Neural progenitor cell (in vitro differentiated cells): ENCODE results near the gene ITPR1.

Experiments used
- EZH2 ChIP-seq: fragments of 200-600 bp; sonication (generic); IDR thresholded peaks from 2 replicates; pipeline ENCODE4 v1.6.1; 2017; ENCODE audit warnings: antibody characterized with exemption, mild to moderate bottlenecking, moderate library complexity
- TF ChIP-seq, protein P1 (sequence below): fragments of 200-600 bp; sonication (generic); IDR thresholded peaks from 2 replicates; pipeline ENCODE4 v1.5.1; 2017; ENCODE audit warnings: antibody characterized with exemption, mild to moderate bottlenecking

GRCh38 chr3:4809922-4810321, 316.8 kb downstream of the ITPR1 start:
- TF ChIP-seq, protein P1, sequence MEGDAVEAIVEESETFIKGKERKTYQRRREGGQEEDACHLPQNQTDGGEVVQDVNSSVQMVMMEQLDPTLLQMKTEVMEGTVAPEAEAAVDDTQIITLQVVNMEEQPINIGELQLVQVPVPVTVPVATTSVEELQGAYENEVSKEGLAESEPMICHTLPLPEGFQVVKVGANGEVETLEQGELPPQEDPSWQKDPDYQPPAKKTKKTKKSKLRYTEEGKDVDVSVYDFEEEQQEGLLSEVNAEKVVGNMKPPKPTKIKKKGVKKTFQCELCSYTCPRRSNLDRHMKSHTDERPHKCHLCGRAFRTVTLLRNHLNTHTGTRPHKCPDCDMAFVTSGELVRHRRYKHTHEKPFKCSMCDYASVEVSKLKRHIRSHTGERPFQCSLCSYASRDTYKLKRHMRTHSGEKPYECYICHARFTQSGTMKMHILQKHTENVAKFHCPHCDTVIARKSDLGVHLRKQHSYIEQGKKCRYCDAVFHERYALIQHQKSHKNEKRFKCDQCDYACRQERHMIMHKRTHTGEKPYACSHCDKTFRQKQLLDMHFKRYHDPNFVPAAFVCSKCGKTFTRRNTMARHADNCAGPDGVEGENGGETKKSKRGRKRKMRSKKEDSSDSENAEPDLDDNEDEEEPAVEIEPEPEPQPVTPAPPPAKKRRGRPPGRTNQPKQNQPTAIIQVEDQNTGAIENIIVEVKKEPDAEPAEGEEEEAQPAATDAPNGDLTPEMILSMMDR = no peak
- TF ChIP-seq EZH2 = no peak
